HG03097 (cell line): ENCODE data around the gene CSNK2A3.
"Not testable (repeated sequence)": the region's sequence is repeated elsewhere in the genome, so short reads cannot be mapped to it uniquely, and the experiment has no call there.

ENCODE experiments used
- ATAC-seq: cut with Tn5 transposase; IDR thresholded peaks from one replicate; pipeline ENCODE4 v1.9.1; 2021; ENCODE audit not compliant: unreplicated experiment, low FRiP score

The CSNK2A3 gene

GRCh38 chr11:11380883-11381282, 27.8 kb upstream of the CSNK2A3 start:
- no peak for ATAC-seq

- ATAC-seq, result no peak
Measured at GRCh38 chr11:11380340-11380739, 27.3 kb upstream of the CSNK2A3 start.

- ATAC-seq, result no peak
Measured at GRCh38 chr11:11379661-11380060, 26.6 kb upstream of the CSNK2A3 start.

GRCh38 chr11:11378184-11378940, 25.3 kb upstream of the CSNK2A3 start:
- no peak for ATAC-seq

- ATAC-seq, result no peak
Measured at GRCh38 chr11:11374358-11375148, 21.5 kb upstream of the CSNK2A3 start.

- ATAC-seq, result no peak
Measured at GRCh38 chr11:11373934-11374333, 20.9 kb upstream of the CSNK2A3 start.

- no peak for ATAC-seq
Measured at GRCh38 chr11:11372461-11372860, 19.4 kb upstream of the CSNK2A3 start.

GRCh38 chr11:11370962-11371303, 17.9 kb upstream of the CSNK2A3 start:
- no peak for ATAC-seq

GRCh38 chr11:11370255-11370961, 17.4 kb upstream of the CSNK2A3 start:
- no peak for ATAC-seq

- no peak for ATAC-seq
Measured at GRCh38 chr11:11366793-11367192, 13.7 kb upstream of the CSNK2A3 start.

GRCh38 chr11:11363674-11364073, 10.6 kb upstream of the CSNK2A3 start:
- ATAC-seq, result no peak

GRCh38 chr11:11359611-11360010, 6.6 kb upstream of the CSNK2A3 start:
- ATAC-seq, result no peak

GRCh38 chr11:11356842-11357241, 3.8 kb upstream of the CSNK2A3 start:
- ATAC-seq, result no peak

- not testable (repeated sequence) for ATAC-seq
Measured at GRCh38 chr11:11351851-11352250, 1.2 kb downstream of the CSNK2A3 start.

- no peak for ATAC-seq
Measured at GRCh38 chr11:11351042-11351586, 1.9 kb downstream of the CSNK2A3 start.

- ATAC-seq, result no peak
Measured at GRCh38 chr11:11349870-11350337, 3.1 kb downstream of the CSNK2A3 start.

GRCh38 chr11:11349106-11349825, 3.8 kb downstream of the CSNK2A3 start:
- no peak for ATAC-seq

- ATAC-seq, result no peak
Measured at GRCh38 chr11:11348303-11348702, 4.7 kb downstream of the CSNK2A3 start.

GRCh38 chr11:11347592-11347991, 5.5 kb downstream of the CSNK2A3 start:
- ATAC-seq, result no peak

GRCh38 chr11:11346303-11346702, 6.7 kb downstream of the CSNK2A3 start:
- ATAC-seq, result no peak
